ENCODE results near the gene ZNF574.
"Not testable (repeated sequence)": the region's sequence is repeated elsewhere in the genome, so short reads cannot be mapped to it uniquely, and the experiment has no call there.

ZNF574 gene

DNA sequence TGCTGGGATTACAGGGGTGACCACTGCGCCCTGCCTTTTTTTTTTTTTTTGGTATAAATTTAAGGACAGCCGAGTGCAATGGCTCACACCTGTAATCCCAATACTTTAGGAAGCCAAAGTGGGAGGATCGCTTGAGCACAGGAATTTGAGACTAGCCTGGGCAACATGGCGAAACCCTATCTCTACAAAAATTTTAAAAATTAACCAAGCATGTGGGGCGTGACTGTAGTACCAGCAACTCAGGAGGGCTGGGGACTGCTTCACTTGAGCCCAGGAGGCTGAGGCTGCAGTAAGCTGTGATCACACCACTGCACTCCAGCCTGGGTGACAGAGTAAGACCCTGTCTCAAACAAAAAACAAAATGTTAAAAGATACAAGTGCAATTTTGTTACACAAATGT is 21.5 kb downstream of the ZNF574 start:
- TF ChIP-seq, protein P1, sequence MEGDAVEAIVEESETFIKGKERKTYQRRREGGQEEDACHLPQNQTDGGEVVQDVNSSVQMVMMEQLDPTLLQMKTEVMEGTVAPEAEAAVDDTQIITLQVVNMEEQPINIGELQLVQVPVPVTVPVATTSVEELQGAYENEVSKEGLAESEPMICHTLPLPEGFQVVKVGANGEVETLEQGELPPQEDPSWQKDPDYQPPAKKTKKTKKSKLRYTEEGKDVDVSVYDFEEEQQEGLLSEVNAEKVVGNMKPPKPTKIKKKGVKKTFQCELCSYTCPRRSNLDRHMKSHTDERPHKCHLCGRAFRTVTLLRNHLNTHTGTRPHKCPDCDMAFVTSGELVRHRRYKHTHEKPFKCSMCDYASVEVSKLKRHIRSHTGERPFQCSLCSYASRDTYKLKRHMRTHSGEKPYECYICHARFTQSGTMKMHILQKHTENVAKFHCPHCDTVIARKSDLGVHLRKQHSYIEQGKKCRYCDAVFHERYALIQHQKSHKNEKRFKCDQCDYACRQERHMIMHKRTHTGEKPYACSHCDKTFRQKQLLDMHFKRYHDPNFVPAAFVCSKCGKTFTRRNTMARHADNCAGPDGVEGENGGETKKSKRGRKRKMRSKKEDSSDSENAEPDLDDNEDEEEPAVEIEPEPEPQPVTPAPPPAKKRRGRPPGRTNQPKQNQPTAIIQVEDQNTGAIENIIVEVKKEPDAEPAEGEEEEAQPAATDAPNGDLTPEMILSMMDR (IDR thresholded peaks at IDR 0.05; ENCODE audit: low read depth, low read length, missing control alignments) = no peak
- in situ Hi-C loops (cut with HindIII; ENCODE audit: low sequenced_read_pairs) = no loop called here
- DNase-seq (ENCODE audit: low read depth) = no peak
- no peak overlapping the region for H3K4me3 ChIP-seq (ENCODE audit: low read depth, low read length)

DNA sequence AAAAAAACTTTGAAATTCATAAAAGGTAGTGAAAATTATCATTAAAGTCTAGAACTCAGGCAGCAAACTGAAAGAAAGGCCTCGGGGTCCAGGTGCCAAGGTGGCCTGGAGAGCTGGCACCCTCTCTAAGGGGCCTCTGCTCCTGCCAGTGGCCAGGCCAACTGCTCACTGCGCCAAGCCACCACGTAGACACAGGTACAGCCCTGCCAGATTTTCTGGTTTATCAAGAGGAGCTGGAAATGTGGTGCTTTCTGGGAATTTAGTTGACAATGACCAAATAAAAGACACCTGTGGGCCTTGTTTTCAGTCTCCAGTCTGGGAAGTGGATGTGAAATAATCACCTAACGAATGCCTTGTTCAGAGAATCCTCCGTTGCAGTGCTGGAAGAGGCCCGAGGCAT is 22.8 kb downstream of the ZNF574 start:
- DNase-seq (ENCODE audit: low read depth) = no peak
- in situ Hi-C loops (cut with HindIII; ENCODE audit: low sequenced_read_pairs) = no loop called here
- no peak overlapping the region for H3K4me3 ChIP-seq (ENCODE audit: low read depth, low read length)
- TF ChIP-seq, protein P1 (IDR thresholded peaks at IDR 0.05; ENCODE audit: low read depth, low read length, missing control alignments) = no peak

DNA sequence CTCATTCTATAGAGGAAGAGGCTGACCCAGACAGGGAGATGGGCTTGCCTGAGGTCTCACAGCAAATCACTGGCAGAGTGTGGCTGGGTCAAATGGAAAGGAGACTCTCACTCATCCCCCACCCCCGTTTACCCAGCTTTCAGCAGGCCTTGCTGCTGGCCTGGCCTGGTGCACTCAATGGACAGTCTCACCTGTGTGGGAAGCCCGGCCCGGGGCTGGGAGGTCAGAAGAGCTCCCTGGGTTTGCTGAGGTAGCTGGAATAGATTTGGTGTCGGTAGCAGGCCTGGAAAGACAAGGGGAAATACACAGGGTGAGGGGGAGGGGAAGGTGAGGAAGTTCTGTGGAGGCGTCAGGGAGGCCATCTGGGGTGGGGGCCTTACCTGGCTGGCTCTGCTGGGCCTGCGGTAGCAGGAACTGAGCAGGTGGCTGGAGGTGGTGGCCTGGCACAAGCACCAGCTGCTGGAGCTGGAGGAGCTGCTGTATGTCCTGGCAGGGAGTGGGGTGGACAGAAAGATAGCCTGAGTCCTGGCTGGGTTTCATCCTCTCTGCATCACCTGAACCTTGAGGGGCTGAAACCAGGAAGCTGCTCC is 23.5 kb downstream of the ZNF574 start:
- DNase-seq (ENCODE audit: low read depth) = no peak
- TF ChIP-seq, protein P1 (IDR thresholded peaks at IDR 0.05; ENCODE audit: low read depth, low read length, missing control alignments) = no peak
- in situ Hi-C loops (cut with HindIII; ENCODE audit: low sequenced_read_pairs) = no loop called here
- H3K4me3 ChIP-seq (ENCODE audit: low read depth, low read length) = no peak overlapping the region

DNA sequence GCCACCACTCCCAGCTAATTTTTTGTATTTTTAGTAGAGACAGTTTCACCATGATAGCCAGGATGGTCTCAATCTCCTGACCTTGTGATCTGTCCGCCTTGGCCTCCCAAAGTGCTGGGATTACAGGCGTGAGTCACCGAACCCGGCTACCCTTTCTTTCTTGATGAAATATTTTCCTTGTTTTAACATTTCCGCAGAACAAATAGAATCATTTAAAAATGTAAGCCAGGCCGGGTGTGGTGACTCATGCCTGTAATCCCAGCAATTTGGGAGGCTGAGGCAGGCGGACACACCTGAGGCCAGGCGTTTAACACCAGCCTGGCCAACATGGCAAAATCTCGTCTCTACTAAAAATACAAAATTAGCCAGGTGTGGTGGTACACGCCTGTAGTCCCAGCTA is 24.3 kb downstream of the ZNF574 start:
- H3K4me3 ChIP-seq (ENCODE audit: low read depth, low read length); in situ Hi-C loops (cut with HindIII; ENCODE audit: low sequenced_read_pairs); DNase-seq (ENCODE audit: low read depth): not testable (repeated sequence)

DNA sequence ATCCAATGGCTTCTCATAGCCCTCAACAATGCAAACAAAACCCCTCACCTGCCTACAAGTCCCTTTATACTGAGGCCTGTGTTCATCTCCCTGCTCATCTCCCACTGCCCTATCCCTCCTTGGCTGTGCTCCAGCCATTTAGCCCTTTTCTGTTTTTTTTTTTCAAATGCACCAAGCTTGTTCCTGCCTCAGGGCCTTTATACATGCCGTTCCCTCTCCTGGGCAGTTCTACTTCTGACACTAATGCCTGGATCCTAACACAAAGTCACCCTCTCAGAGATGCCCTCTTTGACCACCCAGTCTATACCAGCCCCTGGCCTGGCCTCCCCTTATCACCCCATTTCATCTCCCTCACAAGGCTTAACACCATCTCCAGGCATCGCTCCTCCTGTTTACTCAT is 26.9 kb downstream of the ZNF574 start:
- no peak overlapping the region for H3K4me3 ChIP-seq (ENCODE audit: low read depth, low read length)
- in situ Hi-C loops (cut with HindIII; ENCODE audit: low sequenced_read_pairs) = no loop called here
- DNase-seq (ENCODE audit: low read depth) = no peak
- TF ChIP-seq, protein P1 (IDR thresholded peaks at IDR 0.05; ENCODE audit: low read depth, low read length, missing control alignments) = no peak

DNA sequence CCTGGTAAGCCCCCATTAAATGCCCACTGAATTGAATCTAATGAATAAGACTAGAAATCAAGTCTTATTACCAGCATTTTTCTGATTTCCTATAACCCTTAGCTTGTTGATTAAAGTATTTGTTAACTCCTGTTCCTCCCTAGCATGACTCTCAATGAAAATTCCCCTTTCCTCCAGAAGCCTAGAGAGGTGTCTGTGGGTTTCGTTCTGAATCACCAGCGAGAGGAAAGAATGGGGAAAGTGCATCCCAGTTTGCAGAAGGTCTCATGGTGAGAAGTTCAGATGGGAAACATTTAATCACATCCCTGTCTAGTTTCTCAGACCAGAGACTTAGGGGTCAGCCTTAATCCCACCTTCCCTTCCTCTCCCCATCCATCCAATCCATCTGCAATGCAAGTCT is 29.4 kb downstream of the ZNF574 start:
- H3K4me3 ChIP-seq (ENCODE audit: low read depth, low read length) = no peak overlapping the region
- in situ Hi-C loops (cut with HindIII; ENCODE audit: low sequenced_read_pairs) = no loop called here
- TF ChIP-seq, protein P1 (IDR thresholded peaks at IDR 0.05; ENCODE audit: low read depth, low read length, missing control alignments) = no peak
- no peak for DNase-seq (ENCODE audit: low read depth)

DNA sequence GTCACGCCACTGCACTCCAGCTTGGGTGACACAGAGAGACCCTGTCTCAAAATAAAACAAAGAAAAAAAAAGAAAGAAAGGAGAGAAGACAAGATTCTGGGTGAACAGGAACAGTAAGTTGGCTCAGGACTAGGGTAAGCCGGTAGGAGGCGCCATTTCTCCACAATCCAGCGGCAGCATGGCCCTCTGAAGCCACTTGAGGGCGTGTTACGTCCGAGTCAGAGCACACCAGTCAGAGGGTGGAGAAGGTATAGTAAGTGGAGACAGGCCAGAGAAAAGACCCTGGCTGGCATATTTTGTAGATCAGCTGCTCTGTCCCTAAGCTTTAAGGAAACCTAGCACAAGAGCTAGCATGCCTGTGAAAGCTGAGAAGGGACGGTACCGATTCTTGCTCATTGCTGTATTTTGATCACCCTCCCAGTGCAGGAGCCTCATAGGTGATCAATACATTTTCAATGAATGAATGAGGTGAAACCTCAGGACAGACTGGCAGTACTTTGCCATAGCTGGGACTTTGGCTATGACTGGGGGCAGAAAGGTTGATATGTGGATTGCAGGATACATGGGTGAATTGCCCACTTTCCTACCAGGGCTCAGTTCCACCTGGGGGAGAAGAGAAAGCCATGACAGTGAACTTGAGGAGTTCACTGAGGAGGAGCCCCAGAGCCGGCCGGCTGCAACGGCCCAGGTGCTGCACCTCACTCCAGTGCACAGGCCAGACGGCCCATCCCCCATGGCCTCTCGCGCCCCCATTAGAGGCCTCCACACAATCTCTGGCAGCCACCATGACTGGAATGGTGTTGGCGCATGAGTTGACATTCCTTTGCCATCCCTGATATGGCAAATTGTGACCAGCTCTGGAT is 32.8 kb downstream of the ZNF574 start:
- in situ Hi-C loops (cut with HindIII; ENCODE audit: low sequenced_read_pairs) = no loop called here
- no peak overlapping the region for H3K4me3 ChIP-seq (ENCODE audit: low read depth, low read length)
- DNase-seq (ENCODE audit: low read depth) = peak; percentile 76
- TF ChIP-seq, protein P1 (IDR thresholded peaks at IDR 0.05; ENCODE audit: low read depth, low read length, missing control alignments) = peak; percentile 99

Measured in astrocyte of the cerebellum (primary cell).